EH (cell line): ENCODE measurements around the gene IL21R.
"Not testable (repeated sequence)": the region's sequence is repeated elsewhere in the genome, so short reads cannot be mapped to it uniquely, and the experiment has no call there.

Experiments used
- DNase-seq: peaks from one replicate; pipeline ENCODE4 v3.0.0-alpha.2; 2015; ENCODE audit warnings: low read depth

The IL21R gene

DNA sequence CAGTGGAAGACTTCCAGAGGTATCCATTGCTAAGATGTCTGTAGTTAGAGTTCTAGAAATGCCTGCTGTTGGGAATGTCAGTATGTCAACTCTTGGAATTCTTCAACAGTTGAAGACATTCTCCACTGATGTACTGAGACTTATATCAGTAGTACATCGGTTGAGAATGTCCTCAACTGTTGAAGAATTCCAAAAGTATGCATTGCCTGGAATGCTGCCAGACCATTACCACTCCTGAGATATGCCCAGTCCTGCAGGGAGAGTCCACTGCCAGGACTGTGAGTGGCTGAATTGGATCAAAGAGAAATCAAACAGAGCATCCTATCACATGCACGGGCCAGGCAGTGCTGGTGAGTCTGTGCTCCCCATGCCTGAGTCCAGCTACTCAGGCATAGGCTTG lies 42.0 kb downstream of the IL21R start:
- DNase-seq = peak; percentile 74

GRCh38 chr16:27444470-27444869 lies 42.5 kb downstream of the IL21R start:
- DNase-seq = no peak

GRCh38 chr16:27445502-27446175 lies 43.7 kb downstream of the IL21R start:
- no peak for DNase-seq

DNA sequence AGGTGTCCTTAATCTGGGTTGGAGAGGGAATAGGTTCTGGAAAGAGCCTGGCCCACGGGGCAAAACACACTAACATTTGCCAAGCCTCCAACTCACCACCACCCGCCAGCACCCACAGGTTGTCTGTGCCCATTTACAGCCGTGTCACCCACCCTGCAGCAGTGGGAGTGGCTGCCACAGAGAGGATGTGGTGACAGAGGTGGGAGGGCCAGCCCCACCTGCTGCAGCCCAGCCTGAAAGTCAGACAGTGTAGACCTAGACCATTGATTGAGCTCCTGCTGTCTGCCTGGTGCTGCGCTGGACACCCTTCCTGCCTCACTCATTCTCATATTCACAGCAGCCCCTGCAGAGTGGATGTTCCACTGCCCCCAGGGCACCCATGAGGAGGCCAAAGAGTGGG lies 44.7 kb downstream of the IL21R start:
- no peak for DNase-seq

DNA sequence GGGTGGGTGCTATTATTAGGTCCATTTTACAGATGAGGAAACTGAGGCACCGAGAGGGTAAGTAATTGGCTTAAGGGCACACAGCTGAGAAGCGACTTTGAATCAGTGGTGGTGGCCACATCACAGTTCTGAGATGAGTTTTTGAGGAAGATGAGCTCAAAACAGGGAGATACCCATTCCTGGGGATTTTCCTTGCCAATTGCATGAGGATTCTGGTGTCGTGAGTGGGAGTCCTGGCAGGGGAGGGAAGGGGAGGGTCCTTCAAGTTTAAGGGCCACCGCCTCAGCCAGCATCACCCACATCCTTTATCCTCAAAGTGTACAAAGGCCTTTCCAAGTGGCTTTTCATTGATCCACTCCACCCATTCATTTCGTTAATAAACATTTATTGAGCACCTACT lies 45.3 kb downstream of the IL21R start:
- no peak for DNase-seq

DNA sequence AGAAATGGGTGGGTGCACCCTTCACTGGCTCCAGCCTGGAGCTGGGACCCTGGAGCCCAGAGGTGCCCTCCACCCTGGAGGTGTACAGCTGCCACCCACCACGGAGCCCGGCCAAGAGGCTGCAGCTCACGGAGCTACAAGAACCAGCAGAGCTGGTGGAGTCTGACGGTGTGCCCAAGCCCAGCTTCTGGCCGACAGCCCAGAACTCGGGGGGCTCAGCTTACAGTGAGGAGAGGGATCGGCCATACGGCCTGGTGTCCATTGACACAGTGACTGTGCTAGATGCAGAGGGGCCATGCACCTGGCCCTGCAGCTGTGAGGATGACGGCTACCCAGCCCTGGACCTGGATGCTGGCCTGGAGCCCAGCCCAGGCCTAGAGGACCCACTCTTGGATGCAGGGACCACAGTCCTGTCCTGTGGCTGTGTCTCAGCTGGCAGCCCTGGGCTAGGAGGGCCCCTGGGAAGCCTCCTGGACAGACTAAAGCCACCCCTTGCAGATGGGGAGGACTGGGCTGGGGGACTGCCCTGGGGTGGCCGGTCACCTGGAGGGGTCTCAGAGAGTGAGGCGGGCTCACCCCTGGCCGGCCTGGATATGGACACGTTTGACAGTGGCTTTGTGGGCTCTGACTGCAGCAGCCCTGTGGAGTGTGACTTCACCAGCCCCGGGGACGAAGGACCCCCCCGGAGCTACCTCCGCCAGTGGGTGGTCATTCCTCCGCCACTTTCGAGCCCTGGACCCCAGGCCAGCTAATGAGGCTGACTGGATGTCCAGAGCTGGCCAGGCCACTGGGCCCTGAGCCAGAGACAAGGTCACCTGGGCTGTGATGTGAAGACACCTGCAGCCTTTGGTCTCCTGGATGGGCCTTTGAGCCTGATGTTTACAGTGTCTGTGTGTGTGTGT lies 46.8 kb downstream of the IL21R start:
- no peak for DNase-seq

- DNase-seq = no peak
Observed at GRCh38 chr16:27449434-27450195, 47.6 kb downstream of the IL21R start.

GRCh38 chr16:27450196-27450549 lies 48.2 kb downstream of the IL21R start:
- no peak for DNase-seq

- DNase-seq = peak; percentile 19
Observed at GRCh38 chr16:27452569-27453493, 50.9 kb downstream of the IL21R start.

GRCh38 chr16:27453494-27453825 lies 51.5 kb downstream of the IL21R start:
- DNase-seq = no peak

DNA sequence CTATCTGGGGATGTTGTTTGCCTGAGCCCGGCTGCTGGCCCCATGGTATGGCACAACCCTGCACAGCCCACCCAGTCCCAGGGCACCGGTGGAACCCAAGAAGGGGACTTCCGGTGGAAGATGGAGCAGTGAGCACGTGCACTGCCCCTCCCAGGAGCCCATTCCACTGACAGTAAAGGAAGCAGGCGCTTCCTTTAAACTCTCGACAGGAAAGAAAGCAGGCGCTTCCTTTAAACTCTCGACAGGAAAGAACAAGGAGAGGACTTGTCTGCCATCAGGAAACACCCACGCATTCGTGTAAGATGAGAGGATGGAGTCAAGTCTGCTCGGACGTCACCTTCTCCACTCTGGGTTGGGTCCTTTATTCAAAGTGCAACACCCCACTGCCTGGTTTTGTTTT lies 53.7 kb downstream of the IL21R start:
- DNase-seq = no peak

DNA sequence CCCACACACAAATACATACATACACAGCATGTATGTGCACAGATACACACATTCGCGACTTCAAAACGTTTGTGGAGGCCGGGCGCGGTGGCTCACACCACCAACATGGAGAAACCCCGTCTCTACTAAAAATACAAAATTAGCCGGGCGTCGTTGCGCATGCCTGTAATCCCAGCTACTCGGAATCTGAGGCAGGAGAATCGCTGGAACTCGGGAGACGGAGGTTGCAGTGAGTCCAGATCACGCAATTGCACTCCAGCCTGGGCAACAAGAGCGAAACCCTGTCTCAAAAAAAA lies 55.6 kb downstream of the IL21R start:
- not testable (repeated sequence) for DNase-seq

- DNase-seq = no peak
Observed at GRCh38 chr16:27458258-27458657, 56.3 kb downstream of the IL21R start.

DNA sequence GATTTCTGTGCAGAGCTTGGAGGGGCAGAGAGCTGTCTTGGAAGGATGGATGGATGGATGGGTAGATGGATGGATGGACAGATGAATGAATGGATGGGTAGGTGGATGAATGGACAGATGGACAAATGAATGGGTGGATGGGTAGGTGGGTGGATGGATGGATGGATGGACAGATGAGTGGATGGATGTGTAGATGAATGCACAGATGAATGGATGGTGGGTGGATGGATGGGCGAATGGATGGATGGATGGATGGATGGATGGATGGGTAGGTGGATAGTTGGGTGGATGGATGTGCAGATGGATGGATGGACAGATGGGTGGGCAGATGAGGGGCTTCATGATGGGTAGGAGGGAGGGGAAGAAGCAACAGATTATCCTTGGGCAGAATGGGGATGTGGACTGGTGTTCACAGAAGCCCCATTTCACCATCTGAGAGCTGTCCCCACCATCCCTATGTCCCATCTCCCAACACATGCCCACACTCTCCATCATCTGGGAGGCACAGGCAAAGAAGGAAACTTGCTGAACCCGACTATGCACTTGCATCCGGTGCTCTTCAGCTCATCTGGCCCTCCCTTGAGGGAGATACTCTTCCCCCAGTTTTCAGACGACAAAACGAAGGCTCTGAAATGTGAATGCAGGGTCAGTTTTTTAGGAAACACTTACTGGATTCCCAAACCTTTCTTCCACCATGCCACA lies 57.2 kb downstream of the IL21R start:
- DNase-seq = no peak

DNA sequence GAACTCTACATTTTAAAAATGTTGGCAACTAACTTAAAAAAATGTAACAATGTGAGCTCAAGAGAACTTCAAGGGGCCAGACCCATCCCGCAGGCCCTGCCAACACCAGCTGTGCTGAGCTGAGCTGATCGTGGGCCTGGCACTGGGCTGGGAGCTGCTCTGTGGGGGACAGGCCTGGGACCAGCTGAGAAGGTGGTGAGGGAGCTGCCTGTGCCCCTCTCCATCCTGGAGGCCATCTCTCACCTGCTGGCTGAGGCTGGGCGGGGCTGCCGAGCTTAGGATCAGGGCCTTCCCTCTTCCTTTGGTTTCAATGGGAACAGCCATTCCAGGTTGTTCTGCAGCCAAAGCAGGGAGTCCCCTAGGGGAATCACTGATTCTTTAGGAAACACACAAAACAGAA lies 58.2 kb downstream of the IL21R start:
- DNase-seq = no peak

DNA sequence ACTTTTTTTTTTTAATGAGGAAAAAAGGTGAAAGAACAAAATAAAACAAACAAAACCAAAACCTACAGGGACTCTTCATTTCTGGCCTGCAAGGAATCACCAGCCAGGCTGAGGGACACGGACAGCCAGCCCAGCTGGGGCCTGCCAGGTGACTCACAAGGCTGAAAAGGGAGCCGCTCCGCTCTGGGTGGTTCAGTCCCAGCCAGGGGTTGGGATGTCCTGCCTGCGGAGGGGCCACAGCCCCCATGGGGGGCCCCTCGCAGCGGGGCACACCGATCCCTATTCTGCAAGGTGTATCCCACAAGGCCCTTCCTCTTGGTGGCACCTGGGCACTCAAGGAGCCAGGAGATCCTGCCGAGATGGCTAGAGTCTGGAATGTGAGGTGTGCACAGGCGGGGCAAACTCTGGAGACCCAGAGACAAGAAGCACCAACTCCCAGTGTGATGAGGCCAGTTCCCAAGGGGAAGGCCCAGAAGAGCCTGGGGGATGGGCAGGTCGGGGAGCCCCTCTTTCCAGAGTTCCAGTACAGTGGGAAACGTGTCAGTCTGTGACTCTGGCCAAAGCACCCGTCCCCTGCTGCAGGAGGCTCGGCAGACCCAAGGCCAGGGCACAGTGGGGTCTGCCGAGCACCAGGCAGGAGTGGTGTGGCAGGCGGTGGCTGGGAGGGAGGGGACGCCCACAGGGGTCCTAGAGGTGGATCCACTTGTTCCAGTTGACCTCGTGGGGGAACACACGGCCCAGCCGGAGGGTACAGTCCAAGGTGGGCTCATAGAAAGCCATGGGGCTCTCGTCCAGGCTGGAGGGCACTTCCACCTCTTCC lies 58.9 kb downstream of the IL21R start:
- no peak for DNase-seq

- peak; percentile 9 for DNase-seq
Observed at GRCh38 chr16:27461483-27462171, 59.7 kb downstream of the IL21R start.

DNA sequence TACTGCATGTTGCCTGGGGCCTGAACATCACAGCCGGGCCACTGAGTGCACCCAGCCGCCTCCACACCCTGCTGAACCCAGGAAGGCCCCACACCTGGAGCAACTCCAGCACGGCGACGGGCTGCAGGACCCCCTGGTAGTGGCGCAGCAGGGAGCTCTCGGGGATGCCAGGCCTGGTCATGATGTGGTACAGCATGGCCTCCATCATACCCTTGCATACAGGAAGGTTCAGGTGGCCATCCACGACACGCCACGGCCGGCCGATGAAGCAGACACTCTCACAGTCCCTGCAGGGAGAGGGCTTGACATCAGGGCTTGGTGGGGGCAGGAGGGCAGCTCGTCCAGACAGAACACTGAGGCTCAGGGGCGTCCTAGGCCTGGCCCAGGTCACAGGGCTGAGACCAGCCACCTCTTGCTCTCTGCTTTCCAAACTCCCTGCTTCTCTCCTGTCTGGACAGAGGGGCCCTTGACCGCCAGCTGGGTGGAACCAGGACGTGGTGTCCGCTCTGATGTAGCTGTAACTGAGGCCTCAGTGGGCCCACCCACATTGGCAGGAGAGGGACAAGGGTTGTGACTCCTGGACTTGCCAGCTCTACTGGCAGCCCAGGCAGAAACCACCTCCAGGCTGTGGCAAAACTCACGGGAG lies 60.3 kb downstream of the IL21R start:
- DNase-seq = no peak
